ENCODE data around the gene FLNA. TPM values are rescaled to one million over a fixed set of nuclear protein-coding genes. Genes with fewer than 3 reads are reported as not detected.
A peak's percentile ranks its signal among the peaks of the same experiment; 100 is the strongest.
"Not testable (repeated sequence)": the region's sequence is repeated elsewhere in the genome, so short reads cannot be mapped to it uniquely, and the experiment has no call there.

FLNA gene
- total RNA-seq, 2 donors from 2014 or later, result 5,928 to 11,236 TPM

DNA sequence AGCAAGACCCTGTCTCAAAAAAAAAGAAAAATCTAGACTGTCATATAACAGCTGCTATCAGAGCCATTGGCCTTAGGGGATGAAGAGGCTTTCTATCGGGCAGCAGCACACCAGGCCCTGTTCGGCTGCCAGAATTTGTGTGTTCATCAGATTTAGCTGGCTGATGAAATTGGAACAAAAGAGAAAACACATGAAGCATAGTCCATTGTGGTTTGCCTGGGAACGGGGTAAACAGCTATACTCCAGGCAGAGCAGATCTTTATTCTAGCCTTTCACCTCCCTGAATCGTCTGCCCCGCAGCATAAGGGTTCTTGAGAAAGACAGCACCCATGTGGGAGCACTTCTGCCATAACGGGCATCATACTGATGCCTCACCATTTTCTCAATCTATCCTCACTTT, 67.2 kb downstream of the FLNA start:
- no peaks in the 10 kb centered on the region for H3K9me3 ChIP-seq
- H3K4me1 ChIP-seq (ENCODE audit: control insufficient read depth in 1 of 2, low read depth in 2 of 2), result no peaks in the 10 kb centered on the region
- TF ChIP-seq, protein P1, sequence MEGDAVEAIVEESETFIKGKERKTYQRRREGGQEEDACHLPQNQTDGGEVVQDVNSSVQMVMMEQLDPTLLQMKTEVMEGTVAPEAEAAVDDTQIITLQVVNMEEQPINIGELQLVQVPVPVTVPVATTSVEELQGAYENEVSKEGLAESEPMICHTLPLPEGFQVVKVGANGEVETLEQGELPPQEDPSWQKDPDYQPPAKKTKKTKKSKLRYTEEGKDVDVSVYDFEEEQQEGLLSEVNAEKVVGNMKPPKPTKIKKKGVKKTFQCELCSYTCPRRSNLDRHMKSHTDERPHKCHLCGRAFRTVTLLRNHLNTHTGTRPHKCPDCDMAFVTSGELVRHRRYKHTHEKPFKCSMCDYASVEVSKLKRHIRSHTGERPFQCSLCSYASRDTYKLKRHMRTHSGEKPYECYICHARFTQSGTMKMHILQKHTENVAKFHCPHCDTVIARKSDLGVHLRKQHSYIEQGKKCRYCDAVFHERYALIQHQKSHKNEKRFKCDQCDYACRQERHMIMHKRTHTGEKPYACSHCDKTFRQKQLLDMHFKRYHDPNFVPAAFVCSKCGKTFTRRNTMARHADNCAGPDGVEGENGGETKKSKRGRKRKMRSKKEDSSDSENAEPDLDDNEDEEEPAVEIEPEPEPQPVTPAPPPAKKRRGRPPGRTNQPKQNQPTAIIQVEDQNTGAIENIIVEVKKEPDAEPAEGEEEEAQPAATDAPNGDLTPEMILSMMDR (IDR thresholded peaks at IDR 0.05), result no peak
- H3K27ac ChIP-seq, result no peak overlapping the region
- ATAC-seq (ENCODE audit: insufficient number of reproducible peaks, low FRiP score, low read depth), result no peak
- H3K4me3 ChIP-seq, result no peak overlapping the region
- H3K27me3 ChIP-seq (replicated peaks; ENCODE audit: insufficient read depth), result no peaks in the 10 kb centered on the region
- DNase-seq (ENCODE audit: low spot score), result no peak
- no peaks in the 10 kb centered on the region for H3K36me3 ChIP-seq

- ATAC-seq (ENCODE audit: insufficient number of reproducible peaks, low FRiP score, low read depth) (no peak), DNase-seq (ENCODE audit: low spot score) (no peak)
- Histone ChIP-seq H3K9me3 (no peaks in the 10 kb centered on the region), H3K4me1 (ENCODE audit: control insufficient read depth in 1 of 2, low read depth in 2 of 2) (no peaks in the 10 kb centered on the region), H3K36me3 (no peaks in the 10 kb centered on the region), H3K27ac (peak overlapping the region in 1 of 2 donors; percentile 34), H3K27me3 (replicated peaks; ENCODE audit: insufficient read depth) (no peaks in the 10 kb centered on the region), H3K4me3 (no peak overlapping the region)
- TF ChIP-seq, protein P1 (IDR thresholded peaks at IDR 0.05), result no peak
These were observed 68.8 kb downstream of the FLNA start for GRCh38 chrX:154305541-154306205.

DNA sequence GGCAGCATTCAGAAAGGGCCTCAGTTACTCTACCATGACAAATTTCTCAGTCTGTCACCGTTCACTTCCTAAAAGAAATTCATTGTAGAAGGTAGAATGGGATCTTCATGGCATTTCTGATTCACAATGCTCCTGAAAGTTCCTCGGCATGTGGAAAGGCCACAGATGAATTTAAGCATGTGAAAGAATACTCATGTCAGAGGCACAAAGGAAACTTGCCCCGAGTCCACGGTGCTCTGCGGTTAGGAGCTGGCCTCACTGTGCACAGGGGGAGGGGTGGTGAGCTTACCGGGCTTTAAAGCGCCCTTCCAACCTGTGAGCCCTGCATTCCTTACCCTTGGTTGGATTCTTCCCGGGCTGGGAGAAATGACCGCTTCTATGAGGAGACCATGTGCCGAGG, 69.6 kb downstream of the FLNA start:
- DNase-seq (ENCODE audit: low spot score) (no peak), ATAC-seq (ENCODE audit: insufficient number of reproducible peaks, low FRiP score, low read depth) (no peak)
- TF ChIP-seq, protein P1 (IDR thresholded peaks at IDR 0.05), result no peak
- Histone ChIP-seq H3K36me3 (no peaks in the 10 kb centered on the region), H3K9me3 (no peaks in the 10 kb centered on the region), H3K4me3 (no peak overlapping the region), H3K27ac (no peak overlapping the region), H3K4me1 (ENCODE audit: control insufficient read depth in 1 of 2, low read depth in 2 of 2) (no peaks in the 10 kb centered on the region), H3K27me3 (replicated peaks; ENCODE audit: insufficient read depth) (no peaks in the 10 kb centered on the region)

DNA sequence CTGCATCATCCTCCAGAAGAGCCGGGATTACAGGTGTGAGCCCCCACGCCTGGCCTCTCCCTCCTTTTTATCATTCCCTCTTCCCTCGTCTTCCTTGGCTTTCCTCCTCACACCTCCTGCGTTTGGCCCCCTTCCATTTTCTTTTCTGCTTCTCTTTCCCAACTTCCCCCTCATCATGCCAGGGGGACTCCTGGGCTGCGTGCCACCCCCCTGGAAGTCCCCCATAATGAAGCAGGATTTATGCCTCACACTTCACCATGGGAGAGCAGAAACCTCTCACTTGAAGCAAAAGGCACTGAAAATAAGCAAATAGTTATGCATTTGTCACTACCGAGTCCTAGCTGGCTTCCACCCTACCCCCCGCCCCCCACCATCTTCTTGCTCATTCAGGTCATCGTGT, 71.0 kb downstream of the FLNA start:
- DNase-seq (ENCODE audit: low spot score) (no peak), ATAC-seq (ENCODE audit: insufficient number of reproducible peaks, low FRiP score, low read depth) (no peak)
- no peak overlapping the region for H3K4me3 ChIP-seq
- H3K27me3 ChIP-seq (replicated peaks; ENCODE audit: insufficient read depth), result no peaks in the 10 kb centered on the region
- H3K9me3 ChIP-seq, result no peaks in the 10 kb centered on the region
- no peak overlapping the region for H3K27ac ChIP-seq
- TF ChIP-seq, protein P1 (IDR thresholded peaks at IDR 0.05), result no peak
- no peaks in the 10 kb centered on the region for H3K36me3 ChIP-seq
- no peaks in the 10 kb centered on the region for H3K4me1 ChIP-seq (ENCODE audit: control insufficient read depth in 1 of 2, low read depth in 2 of 2)

DNA sequence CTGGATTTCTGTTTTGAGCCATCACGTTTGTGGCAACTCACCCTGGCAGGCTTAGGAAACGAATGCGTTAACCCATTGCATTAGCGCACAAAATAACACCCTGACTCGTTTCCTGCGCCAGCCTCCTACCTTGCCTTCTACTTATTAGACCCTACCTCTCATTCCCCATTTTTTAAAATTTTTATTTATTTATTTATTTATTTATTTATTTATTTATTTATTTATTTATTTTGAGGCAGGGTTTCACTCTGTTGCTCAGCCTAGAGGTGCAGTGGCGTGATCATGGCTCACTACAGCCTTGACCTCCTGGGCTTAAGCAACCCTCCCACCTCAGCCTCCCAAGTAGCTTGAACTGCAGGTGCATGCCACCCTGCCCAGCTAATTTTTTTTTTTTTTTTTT, 71.4 kb downstream of the FLNA start:
- not testable (repeated sequence) for H3K36me3 ChIP-seq; ATAC-seq (ENCODE audit: insufficient number of reproducible peaks, low FRiP score, low read depth); H3K4me1 ChIP-seq (ENCODE audit: control insufficient read depth in 1 of 2, low read depth in 2 of 2); DNase-seq (ENCODE audit: low spot score); H3K9me3 ChIP-seq; H3K4me3 ChIP-seq; H3K27ac ChIP-seq; H3K27me3 ChIP-seq (replicated peaks; ENCODE audit: insufficient read depth)

GRCh38 chrX:154300816-154301215, 73.6 kb downstream of the FLNA start:
- ATAC-seq (ENCODE audit: insufficient number of reproducible peaks, low FRiP score, low read depth) (no peak), DNase-seq (ENCODE audit: low spot score) (no peak)
- Histone ChIP-seq H3K4me3 (no peak overlapping the region), H3K27ac (no peak overlapping the region), H3K4me1 (ENCODE audit: control insufficient read depth in 1 of 2, low read depth in 2 of 2) (no peaks in the 10 kb centered on the region), H3K9me3 (no peaks in the 10 kb centered on the region), H3K36me3 (no peaks in the 10 kb centered on the region), H3K27me3 (replicated peaks; ENCODE audit: insufficient read depth) (no peaks in the 10 kb centered on the region)
- TF ChIP-seq, protein P1 (IDR thresholded peaks at IDR 0.05), result no peak
